Fibroblast of gingiva (primary cell): ENCODE measurements around the gene SIAH2.

ENCODE experiments used
- DNase-seq: peaks from one replicate; pipeline ENCODE4 v3.0.0-alpha.2; 2011; ENCODE audit warnings: low read depth

Gene SIAH2

DNA sequence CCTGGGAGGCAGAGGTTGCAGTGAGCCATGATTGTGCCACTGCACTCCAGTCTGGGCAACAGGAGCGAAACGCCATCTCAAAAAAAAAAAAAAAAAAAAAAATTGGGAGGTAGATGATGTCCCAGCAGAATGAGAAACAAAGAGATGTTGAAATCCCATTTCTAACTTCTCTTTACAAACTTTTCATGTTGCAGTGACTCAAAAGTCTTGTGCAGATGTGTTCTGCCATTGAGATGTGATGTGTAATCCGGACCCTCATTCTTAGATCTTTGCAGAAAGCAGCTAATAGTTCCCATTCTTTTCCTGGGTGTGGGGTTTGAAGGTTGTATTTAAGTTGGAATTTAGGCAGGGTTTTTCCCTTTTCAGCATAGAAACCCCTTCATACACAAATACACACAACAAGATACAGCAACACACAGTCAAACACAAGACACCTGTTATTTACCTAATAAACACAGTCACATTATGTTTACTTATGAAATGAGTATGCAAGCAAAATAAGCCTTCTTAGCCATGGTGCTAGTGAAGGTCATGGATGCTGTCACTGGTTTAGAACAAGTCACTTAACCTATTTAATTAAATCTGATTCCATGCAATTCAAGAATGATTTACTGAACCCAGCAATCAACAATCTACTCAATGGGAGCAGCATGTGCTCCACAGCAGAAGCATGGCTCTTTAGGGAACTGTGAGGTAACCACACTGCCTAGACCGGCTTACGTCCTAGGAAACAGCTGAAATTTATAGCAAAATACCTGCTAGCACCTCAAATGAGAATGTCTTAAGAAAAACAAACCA is 14.9 kb downstream of the SIAH2 start:
- no peak for DNase-seq

DNA sequence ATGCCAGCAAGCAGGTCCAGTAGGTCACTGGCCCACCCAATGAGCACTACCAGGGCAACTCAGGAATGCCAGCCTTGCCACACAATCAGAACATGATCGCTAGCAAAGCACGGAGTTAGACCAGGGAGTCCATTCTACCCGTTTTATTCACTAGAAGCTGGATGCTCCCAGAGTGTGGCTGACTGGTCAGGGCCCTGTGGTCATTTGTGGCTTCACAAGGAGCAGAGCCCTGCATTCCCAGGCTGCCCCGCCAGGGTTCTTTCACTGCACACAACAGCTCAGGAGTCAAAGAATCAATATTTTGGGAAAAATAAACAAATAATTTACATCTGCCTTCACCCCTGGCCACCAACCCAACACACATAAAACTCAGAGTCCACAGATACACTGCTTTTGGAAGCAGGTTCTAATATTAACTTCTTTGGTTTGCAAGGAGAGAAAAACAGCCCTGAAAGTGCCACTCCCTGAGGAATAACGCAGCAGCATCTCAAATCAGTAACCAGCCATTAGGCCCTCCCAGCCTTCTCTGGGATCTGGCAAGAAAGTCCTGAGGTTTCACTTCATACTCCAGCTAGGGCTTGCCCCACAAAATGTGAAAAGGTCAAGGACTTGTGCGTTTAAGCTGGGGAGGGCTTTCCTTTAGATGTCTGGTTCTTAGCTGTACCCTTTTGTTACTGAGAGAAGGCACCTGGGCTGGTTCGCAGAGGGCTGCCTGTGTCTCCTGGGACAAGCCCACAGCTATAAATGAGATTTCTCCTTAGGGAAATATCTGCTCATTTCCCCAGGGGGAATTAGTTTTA is 16.0 kb downstream of the SIAH2 start:
- DNase-seq, result no peak

DNA sequence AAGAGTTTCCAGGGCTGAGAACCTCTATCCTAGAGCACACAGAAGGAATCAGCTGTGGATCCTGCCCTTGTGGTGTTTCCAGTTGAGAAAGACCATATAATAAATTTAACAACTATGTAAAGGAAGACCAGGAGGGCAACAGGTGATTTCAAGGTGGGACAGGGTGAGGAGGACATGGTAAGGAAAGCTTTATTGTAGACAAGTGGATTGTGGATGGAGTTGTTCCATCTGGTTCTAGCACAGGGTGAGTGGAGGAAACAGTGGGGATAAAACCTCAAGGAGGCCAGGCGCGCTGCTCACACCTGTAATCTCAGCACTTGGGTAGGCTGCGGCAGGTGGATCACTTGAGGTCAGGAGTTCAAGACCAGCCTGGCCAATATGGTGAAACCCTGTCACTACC is 17.1 kb downstream of the SIAH2 start:
- DNase-seq, result no peak

- DNase-seq, result no peak
Observed at GRCh38 chr3:150744919-150745211, 18.1 kb downstream of the SIAH2 start.

- DNase-seq, result no peak
Observed at GRCh38 chr3:150744041-150744918, 18.7 kb downstream of the SIAH2 start.

DNA sequence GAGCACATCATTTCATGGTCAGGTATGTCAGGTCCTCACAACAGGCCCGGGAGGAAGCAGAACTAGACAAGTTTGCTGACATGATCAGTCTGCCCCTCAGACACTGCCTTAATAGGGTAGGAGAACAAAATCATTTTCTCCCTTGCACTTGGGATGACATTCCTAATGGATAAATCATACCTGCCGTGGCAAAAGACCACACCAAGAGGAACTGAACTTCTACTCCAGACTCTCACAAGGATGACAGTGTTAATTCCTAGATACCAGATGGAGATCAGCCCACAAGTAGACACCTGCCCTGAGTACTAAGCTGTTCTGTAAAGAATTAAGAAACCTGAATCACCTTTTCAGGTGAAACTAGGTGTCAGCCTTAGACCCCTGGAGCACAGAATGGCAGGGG is 19.5 kb downstream of the SIAH2 start:
- DNase-seq, result no peak

GRCh38 chr3:150742679-150743078 is 20.3 kb downstream of the SIAH2 start:
- no peak for DNase-seq

DNA sequence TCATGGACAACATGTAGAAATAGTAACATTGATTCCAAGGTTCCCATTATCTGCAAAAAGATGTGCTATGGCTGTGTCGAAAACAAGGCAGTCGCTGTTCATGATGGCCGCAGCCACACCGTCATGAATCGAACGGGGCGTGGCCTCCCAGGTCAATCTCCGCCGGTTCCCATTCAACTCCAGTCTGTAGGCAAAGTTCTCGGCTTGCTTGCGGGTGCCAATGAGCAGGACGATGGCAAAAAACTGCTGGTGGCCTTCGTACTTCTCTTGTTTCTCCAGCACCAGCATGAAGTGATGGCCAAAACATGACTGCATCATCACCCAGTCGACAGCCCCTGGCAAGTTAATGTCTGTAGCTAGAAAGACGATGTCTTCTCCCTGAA is 20.8 kb downstream of the SIAH2 start:
- no peak for DNase-seq

DNA sequence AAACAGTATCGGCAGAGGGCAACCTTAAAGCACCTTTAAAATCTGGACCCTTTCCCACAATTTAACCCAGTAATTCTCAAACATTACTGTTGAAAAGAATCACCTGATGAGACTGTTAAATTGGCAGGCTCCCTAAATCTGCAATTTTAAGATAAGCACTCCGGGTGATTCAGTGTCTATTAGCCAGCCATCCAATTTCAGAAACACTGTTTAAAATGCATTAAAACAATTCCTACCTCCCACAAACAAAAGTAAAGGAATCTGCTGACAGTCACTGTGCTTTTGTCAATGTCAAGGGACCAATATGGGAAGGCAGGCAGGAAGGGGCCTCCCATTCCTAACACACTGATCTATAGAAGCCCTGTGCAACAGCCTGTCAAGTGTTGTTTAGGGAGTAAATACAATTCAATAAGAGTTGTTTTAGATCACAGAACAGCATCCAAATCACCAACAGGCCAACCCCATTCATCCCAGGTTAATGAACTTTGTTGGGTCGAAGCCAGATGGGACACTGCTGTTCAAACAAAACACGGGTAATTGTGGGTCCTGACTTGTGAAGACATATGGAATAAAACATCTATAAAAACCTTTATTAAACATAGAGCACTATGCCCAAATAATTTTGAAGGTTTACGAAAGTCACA is 21.4 kb downstream of the SIAH2 start:
- DNase-seq, result no peak

DNA sequence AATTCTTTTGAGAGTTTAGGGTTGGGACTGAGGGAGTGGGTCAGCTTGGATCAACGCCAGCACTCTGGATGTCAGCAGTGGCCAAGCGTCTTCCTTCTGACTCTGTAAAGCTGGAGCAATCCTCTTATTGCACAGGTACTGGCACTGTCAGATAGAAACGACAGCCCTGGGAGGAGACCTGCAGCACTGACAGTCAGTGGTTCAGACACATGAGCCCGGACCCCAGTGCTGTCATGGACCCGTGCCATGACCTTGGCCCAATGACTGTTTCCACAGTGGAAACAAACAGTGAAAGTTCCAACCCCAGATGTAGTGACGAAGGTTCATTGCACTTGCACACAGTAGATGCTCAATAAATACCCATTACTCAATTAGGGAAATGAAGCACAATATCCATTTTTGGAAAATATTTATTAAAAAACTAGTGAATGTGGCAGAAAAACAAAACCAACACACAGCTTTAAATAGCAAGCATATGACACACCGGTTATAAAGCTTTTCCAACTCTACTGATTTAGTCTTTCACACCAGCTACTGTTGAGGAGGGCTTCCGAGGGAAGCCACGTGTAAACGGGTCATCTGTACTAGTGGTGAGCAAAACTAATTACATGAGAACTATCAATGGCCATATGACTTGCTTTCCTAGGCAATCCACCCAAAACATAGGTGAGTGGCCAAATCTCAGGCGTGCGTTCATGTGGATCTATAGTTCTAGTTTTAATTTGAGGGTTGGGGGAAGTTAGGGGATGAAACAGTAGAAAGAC is 22.1 kb downstream of the SIAH2 start:
- no peak for DNase-seq

DNA sequence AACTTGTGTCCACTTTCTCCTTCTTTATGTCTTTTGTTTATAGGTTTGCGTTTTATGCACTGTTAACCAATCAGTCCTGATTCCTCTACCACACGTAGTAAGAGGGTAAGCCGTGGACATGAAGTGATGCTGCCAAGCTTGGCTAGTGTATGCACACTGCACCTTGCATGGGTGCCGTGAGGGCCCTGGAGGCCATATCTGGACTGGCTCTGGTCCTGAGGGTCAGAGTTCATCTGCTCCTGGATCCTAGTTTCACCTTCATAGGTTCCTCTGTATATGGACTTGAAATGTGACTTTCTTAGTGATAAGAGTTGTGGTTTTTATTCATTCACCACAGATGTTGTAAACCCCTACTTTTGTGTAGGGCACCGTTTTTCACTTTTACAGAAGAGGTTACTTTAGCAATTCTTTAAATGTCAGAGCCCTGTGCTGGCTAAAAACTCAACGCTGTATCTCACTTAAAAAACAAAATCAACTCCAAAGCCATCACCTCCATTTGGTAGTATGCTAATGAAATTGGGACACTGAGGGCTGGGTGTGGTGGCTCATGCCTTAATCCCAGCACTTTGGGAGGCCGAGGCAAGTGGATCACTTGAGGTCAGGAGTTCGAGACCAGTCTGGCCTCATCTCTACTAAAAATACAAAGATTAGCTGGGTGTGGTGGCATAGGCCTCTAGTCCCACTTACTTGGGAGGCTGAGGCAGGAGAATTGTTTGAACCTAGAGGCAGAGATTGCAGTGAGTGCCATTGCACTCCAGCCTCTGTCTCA is 22.9 kb downstream of the SIAH2 start:
- no peak for DNase-seq

- DNase-seq, result no peak
Observed at GRCh38 chr3:150739200-150739863, 23.6 kb downstream of the SIAH2 start.

- no peak for DNase-seq
Observed at GRCh38 chr3:150738688-150739087, 24.3 kb downstream of the SIAH2 start.

- DNase-seq, result peak; percentile 74
Observed at GRCh38 chr3:150737874-150738679, 24.9 kb downstream of the SIAH2 start.

DNA sequence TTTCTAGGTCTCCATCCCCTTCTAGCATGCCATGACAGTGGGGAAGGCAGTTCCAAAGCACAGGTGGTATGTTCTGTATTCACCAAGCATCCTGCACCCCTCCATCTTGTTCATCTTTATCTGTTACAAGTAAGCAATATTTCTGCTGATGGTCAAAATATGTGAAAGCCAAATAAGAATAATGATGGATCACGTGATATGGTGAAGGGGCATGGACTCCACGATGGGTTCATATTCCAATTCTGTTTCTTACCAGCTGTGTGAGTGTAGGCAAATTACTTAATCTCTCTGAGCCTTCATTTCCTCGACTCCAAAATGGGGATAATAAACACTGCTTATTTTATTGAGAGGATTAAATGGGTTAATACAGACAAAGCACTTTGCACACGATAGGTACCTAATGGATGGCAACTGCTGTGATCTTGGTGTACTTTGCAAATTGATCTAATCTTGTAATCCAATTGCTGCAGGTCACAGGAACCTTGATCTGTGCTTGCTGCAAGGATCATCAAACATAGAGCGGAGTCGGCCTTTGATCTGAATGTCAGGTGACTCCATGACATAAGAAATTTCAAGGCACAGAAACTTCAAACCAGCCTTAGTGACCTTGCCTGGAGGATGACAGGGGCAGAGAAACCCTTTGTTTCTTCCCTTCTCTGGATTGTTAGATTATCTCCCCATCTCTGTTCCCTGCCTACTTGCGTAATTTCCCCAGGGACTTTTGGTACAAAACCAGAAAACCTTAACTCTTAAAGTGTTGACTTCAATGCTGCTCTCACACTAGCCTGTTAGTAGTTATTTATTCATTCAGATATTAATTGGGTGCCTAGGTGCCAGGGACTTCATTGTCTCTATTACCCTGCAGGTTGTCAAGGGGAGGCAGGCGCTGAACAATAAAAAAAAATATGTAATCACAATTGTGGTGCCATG is 25.8 kb downstream of the SIAH2 start:
- peak; percentile 66 for DNase-seq

- DNase-seq, result no peak
Observed at GRCh38 chr3:150736316-150736719, 26.7 kb downstream of the SIAH2 start.

DNA sequence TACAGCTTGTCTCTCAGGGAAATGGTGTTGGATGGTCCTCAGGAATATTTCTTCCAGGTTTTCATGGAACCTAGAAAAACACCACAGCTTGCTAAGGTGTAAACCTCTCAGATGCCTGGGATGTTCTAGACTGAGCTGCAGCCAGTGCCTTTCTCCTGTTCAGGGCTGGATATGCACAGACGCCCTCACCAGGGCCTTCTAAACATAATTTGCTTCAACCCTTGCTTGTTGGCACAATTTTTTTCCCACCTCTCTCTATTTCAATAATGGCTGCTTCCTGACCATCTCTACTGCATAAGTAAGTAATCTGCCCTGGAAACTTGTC is 28.2 kb downstream of the SIAH2 start:
- DNase-seq, result no peak
